ENCODE results near the gene BMERB1. TPM values are rescaled to one million over a fixed set of nuclear protein-coding genes. Genes with fewer than 3 reads are reported as not detected.

Gene BMERB1
- 19.1 and 23.5 TPM in 2 replicates for total RNA-seq

GRCh38 chr16:15434425-15435215 lies at the start of gene BMERB1:
BMERB1 (plus strand) TSS chr16:15434588; CDS start chr16:15434654, 66 bp downstream.

DNA sequence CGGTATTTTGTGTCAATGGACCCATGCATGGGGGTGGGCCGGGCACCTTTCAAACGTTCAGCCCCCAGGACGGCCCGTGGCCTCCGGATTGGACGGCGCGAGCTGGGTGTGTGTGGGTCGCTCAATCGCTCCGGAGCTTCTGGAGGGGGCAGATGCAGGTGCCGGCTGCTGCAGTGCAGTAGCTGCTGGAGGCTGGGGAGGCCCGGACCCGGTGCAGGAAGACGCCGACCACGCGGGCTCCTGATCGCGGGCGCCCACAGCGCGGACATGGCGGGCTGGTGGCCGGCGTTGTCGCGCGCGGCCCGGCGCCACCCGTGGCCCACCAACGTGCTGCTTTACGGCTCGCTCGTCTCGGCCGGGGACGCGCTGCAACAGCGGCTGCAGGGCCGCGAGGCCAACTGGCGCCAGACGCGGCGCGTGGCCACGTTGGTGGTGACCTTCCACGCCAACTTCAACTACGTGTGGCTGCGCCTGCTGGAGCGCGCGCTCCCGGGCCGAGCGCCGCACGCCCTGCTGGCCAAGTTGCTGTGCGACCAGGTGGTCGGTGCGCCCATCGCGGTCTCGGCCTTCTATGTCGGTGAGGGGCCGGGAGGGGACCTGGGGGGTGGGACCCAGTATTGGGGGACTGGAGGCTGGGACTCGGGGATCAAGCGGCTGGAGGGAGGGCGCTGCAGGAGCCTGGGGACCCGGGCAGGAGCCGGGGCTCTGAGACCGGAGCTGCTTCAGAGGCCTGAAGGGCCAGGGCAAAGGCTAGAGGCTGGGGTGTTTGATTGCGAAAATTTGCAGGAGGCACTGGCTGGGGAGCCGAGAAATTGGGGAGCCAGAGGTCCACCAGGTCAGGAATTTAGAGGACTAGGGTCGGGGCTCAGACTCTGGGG lies 38.5 kb upstream of the BMERB1 start, which contains the start of gene MPV17L:
TSS of gene MPV17L (plus strand) at position 124 of the 878 bp plus-strand sequence. CDS start at position 268, 144 bp downstream.

Other genes with a start within 250 kb of the BMERB1 start
- 0.92 and 3.0 TPM in 2 replicates for gene NPIPA5, start 56.3 kb upstream of the BMERB1 start, total RNA-seq
- 0.23 and 0.89 TPM in 2 replicates for gene MPV17L, start 38.8 kb upstream of the BMERB1 start, total RNA-seq
- gene MARF1, start 208.6 kb downstream of the BMERB1 start, total RNA-seq: 12.2 and 17.9 TPM in 2 replicates
- gene NDE1, start 215.7 kb downstream of the BMERB1 start, total RNA-seq: 19.9 and 40.3 TPM in 2 replicates